ENCODE results near the gene SORCS2.

SORCS2 gene

DNA sequence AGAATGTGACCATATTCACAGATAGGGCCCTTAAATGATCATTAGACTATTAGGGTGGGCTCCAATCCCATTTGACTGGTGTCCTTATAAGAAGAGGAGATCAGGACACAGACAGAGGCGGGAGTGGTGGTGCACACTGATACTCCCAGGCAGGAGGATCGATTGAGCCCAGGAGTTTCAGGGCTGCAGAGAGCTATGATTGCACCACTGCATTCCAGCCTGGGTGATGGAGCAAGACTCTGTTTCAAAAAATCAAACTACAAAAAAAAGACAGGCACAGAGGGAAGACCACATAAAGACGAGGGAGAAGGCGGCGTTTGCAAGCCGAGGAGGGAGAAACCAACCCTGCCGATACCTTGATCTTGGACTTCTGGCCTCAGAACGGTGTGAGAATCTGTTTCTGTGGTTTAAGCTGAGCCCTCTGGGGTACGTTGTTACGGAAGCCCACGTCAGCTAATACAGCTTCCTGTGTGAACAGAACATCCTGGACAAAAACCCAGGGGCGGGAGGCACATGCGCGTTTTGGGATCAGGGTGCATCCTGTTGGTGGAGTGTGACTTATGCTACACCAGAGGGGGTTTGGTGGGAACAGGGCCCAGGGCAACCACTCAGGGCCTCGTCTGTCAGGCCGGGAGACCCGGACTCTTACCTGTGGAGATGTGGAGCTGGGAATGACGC lies 454.2 kb downstream of the SORCS2 start:
- no peak overlapping the region for H3K9ac ChIP-seq (ENCODE audit: low read length)
- H2AFZ ChIP-seq (ENCODE audit: low read length), result no peak overlapping the region
- no peaks in the 10 kb centered on the region for H3K36me3 ChIP-seq (ENCODE audit: insufficient read depth, low read length)
- no peaks in the 10 kb centered on the region for H3K9me2 ChIP-seq (ENCODE audit: low read depth, low read length)
- H3K27me3 ChIP-seq (ENCODE audit: insufficient read depth, low read length), result no peaks in the 10 kb centered on the region
- no peaks in the 10 kb centered on the region for H3K79me2 ChIP-seq (ENCODE audit: insufficient read depth, low read length)
- no peak overlapping the region for H3K4me2 ChIP-seq (ENCODE audit: low read length)
- H3K9me3 ChIP-seq (ENCODE audit: low read length), result no peaks in the 10 kb centered on the region
- H3K27ac ChIP-seq (ENCODE audit: low read depth, low read length, poor library complexity, severe bottlenecking), result no peak overlapping the region
- TF ChIP-seq EZH2 (IDR thresholded peaks at IDR 0.05; ENCODE audit: borderline replicate concordance, low read length) (no peak), CTCF (IDR thresholded peaks at IDR 0.05; ENCODE audit: low read length) (no peak)
- no peaks in the 10 kb centered on the region for H3F3A ChIP-seq (ENCODE audit: insufficient read depth, low read length)
- H3K4me1 ChIP-seq (ENCODE audit: insufficient read depth, low read length, severe bottlenecking), result no peaks in the 10 kb centered on the region
- no peaks in the 10 kb centered on the region for H4K20me1 ChIP-seq (ENCODE audit: insufficient read depth, low read length)
- no peak overlapping the region for H3K4me3 ChIP-seq (ENCODE audit: low read depth, low read length, poor library complexity, severe bottlenecking)

DNA sequence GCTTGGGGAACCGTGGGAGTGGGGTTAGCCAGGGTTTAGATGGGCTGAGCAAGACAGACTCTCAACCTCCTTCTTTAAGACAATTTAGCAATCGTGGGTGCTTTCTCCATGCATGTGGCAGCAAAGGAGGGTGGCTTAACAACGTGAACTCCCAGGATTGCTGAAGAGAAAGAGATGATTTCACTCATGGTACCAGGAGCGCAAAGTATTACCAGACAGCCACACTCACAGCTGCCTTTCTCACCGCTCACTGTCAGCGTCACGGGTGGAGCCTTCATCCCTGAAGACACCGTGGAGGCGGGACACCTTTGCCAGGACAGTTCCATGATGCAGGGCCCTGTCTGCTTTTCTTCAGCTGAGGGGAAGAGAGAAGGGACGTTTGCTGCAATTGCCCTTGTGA lies 454.8 kb downstream of the SORCS2 start:
- no peaks in the 10 kb centered on the region for H4K20me1 ChIP-seq (ENCODE audit: insufficient read depth, low read length)
- H3K27me3 ChIP-seq (ENCODE audit: insufficient read depth, low read length), result no peaks in the 10 kb centered on the region
- TF ChIP-seq CTCF (IDR thresholded peaks at IDR 0.05; ENCODE audit: low read length), result no peak
- TF ChIP-seq EZH2 (IDR thresholded peaks at IDR 0.05; ENCODE audit: borderline replicate concordance, low read length), result no peak
- no peak overlapping the region for H3K4me2 ChIP-seq (ENCODE audit: low read length)
- H3K9me2 ChIP-seq (ENCODE audit: low read depth, low read length), result no peaks in the 10 kb centered on the region
- H3K27ac ChIP-seq (ENCODE audit: low read depth, low read length, poor library complexity, severe bottlenecking), result no peak overlapping the region
- H3K9me3 ChIP-seq (ENCODE audit: low read length), result no peaks in the 10 kb centered on the region
- H3K4me1 ChIP-seq (ENCODE audit: insufficient read depth, low read length, severe bottlenecking), result no peaks in the 10 kb centered on the region
- no peak overlapping the region for H3K4me3 ChIP-seq (ENCODE audit: low read depth, low read length, poor library complexity, severe bottlenecking)
- H3K36me3 ChIP-seq (ENCODE audit: insufficient read depth, low read length), result no peaks in the 10 kb centered on the region
- H2AFZ ChIP-seq (ENCODE audit: low read length), result no peak overlapping the region
- no peaks in the 10 kb centered on the region for H3F3A ChIP-seq (ENCODE audit: insufficient read depth, low read length)
- H3K79me2 ChIP-seq (ENCODE audit: insufficient read depth, low read length), result no peaks in the 10 kb centered on the region
- no peak overlapping the region for H3K9ac ChIP-seq (ENCODE audit: low read length)

DNA sequence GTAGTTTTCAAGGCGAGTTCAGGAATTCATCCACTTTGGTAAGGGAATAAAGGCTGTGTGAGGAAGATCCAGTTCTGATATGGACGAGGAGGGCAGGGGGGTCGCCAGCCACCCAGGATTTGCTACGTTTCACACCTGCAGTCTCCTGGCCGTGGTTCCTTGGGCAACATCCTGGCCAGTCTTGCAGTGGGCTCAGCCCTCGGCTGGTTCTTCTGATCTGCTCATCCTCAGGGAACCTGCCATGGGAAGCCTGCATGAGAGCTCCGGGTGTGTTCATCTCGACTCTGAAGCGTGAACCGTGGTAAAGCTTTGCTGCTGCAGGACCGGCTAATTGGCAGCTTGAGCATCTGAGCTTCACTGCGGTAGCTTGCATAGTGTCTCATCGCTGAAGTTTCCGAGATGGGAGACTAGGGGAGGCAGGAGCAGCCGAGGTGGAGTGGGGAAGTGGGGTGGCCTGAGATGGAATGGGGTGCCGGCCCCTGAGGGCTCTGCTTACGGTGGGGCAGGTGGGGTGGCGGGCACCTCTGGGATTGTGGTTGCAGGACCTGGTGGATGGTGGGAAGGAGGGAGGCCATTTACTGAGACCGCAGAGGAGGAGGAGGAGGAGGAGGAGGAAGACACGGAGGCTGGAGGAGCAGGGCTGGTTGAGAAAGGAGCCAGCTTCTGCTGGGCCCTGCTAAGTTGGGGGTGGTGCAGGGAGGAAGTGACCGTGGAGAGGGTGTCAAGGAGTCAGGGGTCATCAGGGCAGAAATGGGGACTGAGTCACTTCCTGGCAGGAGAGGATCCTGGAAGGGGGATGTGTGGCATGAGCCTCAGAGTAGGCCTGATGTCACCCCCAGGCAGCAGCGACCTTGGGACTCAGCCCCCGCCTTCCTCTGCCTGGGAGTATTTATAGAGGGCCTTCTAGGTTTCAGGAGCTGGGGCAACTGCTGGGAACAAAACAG lies 455.5 kb downstream of the SORCS2 start:
- H3F3A ChIP-seq (ENCODE audit: insufficient read depth, low read length), result no peaks in the 10 kb centered on the region
- H3K4me1 ChIP-seq (ENCODE audit: insufficient read depth, low read length, severe bottlenecking), result no peaks in the 10 kb centered on the region
- no peaks in the 10 kb centered on the region for H3K36me3 ChIP-seq (ENCODE audit: insufficient read depth, low read length)
- H3K4me2 ChIP-seq (ENCODE audit: low read length), result no peak overlapping the region
- H3K79me2 ChIP-seq (ENCODE audit: insufficient read depth, low read length), result no peaks in the 10 kb centered on the region
- no peaks in the 10 kb centered on the region for H4K20me1 ChIP-seq (ENCODE audit: insufficient read depth, low read length)
- no peaks in the 10 kb centered on the region for H3K9me3 ChIP-seq (ENCODE audit: low read length)
- H3K4me3 ChIP-seq (ENCODE audit: low read depth, low read length, poor library complexity, severe bottlenecking), result no peak overlapping the region
- no peak overlapping the region for H2AFZ ChIP-seq (ENCODE audit: low read length)
- no peak overlapping the region for H3K9ac ChIP-seq (ENCODE audit: low read length)
- H3K27ac ChIP-seq (ENCODE audit: low read depth, low read length, poor library complexity, severe bottlenecking), result no peak overlapping the region
- no peaks in the 10 kb centered on the region for H3K9me2 ChIP-seq (ENCODE audit: low read depth, low read length)
- TF ChIP-seq EZH2 (IDR thresholded peaks at IDR 0.05; ENCODE audit: borderline replicate concordance, low read length) (no peak), CTCF (IDR thresholded peaks at IDR 0.05; ENCODE audit: low read length) (no peak)
- no peaks in the 10 kb centered on the region for H3K27me3 ChIP-seq (ENCODE audit: insufficient read depth, low read length)

Data from OCI-LY1 (cell line).